ENCODE measurements around the gene VWA5B2. TPM values are rescaled to one million over a fixed set of nuclear protein-coding genes. Genes with fewer than 3 reads are reported as not detected.

The VWA5B2 gene
- not detected in 2 replicates for total RNA-seq (2014; rRNA removed; shearing (Covaris generic))

GRCh38 chr3:184229394-184230080, at the start of gene VWA5B2:
TSS of gene VWA5B2 (plus strand) at chr3:184229585. CDS start at chr3:184230529, 944 bp downstream.
- peak; percentile 83 for DNase-seq (ENCODE audit: low read depth)

DNA sequence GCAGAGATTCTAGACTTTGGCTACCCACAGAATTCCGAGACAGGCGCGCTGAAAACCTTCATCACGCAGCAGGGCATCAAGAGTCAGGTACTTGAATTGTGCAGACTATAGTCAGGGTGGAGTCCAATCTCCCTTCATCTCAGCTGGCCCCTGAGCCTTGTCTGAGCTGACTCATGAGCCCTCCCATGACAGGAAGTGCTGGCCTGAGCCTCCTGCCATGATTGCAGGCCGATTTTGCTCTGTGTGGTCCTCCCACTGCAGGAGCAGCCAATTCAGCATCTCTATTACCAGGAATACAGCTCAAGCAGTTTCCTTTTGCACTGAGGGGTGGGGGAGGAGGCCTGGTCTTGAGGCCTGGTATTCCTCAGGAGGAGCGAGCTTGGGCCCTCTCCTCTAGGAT, 49.2 kb upstream of the VWA5B2 start:
- peak; percentile 75 for DNase-seq (ENCODE audit: low read depth)

GRCh38 chr3:184181596-184181995, 47.8 kb upstream of the VWA5B2 start:
- no peak for DNase-seq (ENCODE audit: low read depth)

- no peak for DNase-seq (ENCODE audit: low read depth)
These were observed 45.7 kb upstream of the VWA5B2 start for GRCh38 chr3:184183679-184184078.

DNA sequence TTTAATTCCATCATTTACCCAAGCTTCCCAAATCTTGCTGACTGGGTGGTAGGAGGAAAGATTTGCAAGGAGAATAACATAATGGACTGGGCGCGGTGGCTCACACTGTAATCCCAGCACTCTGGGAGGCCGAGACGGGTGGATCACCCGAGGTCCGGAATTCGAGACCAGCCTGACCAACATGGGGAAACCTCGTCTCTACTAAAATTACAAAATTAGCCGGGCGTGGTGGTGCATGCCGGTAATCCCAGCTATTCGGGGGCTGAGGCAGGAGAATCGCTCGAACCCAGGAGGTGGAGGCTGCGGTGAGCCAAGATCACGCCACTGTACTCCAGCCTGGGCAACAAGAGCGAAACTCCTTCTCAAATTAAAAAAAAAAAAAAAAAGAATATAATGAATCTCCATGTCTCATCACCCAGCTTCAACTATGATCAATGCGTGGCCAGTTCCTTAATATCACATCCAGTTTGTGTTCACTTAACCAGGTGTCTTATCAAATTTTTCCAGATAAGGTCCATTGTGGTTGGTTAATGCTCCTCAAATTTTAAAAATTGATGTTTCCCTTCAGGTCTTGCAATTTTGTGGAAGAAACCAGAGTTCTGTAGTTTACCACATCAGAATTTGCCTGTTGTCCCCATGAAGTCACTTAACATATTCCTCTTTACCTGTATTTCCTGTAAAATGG, 44.7 kb upstream of the VWA5B2 start:
- no peak for DNase-seq (ENCODE audit: low read depth)

- DNase-seq (ENCODE audit: low read depth) = peak; percentile 100
These were observed 43.8 kb upstream of the VWA5B2 start for GRCh38 chr3:184185461-184186183.

GRCh38 chr3:184186184-184186901, 43.0 kb upstream of the VWA5B2 start, which contains the start of gene ABCF3:
TSS of gene ABCF3 (plus strand) at chr3:184186199. CDS start at chr3:184186208, 9 bp downstream.
- DNase-seq (ENCODE audit: low read depth) = peak; percentile 54

DNA sequence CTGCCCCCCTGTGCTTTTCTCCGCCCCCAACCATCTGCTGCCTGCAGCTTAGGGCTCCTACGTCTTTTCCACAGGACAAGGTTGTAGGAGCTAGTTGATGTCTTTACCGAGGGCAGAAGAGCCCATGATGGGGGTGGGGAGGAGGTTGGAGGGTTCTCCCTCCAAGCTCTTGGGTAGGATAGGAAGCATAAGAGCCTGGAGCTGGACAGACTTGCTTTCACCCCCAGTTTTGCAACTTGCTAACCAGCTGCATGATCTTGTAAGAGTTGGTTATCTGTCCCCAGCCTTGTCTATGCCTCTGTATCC, 42.5 kb upstream of the VWA5B2 start:
- no peak for DNase-seq (ENCODE audit: low read depth)

DNA sequence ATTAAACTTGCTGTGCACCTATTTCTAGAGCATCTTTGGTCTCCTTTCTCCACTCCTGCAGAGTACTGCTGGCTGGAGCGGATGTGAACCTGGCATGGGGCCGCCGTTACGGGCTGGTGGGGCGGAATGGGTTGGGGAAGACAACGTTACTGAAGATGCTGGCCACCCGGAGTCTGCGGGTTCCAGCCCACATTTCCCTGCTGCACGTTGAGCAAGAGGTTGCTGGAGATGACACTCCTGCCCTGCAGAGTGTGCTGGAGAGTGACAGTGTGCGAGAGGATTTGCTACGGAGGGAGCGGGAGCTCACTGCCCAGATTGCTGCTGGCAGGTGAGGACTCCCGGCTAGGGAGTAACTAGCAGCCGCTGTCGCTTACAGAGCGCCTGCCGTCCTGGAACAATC, 41.3 kb upstream of the VWA5B2 start:
- no peak for DNase-seq (ENCODE audit: low read depth)

DNA sequence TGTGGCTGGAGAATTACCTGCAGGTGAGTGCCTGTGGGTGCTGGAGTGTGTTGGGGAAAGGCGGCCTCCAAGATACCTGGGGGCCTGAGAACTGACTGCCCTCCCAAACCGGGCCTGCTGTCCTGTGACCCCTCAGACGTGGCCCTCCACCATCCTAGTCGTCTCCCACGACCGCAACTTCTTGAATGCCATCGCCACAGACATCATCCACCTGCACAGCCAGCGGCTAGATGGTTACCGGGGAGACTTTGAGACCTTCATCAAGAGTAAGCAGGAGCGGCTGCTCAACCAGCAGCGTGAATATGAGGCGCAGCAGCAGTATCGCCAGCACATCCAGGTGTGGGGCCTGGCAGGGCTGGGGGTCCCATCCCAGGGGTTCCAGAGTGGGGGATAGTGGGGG, 40.0 kb upstream of the VWA5B2 start:
- no peak for DNase-seq (ENCODE audit: low read depth)

DNA sequence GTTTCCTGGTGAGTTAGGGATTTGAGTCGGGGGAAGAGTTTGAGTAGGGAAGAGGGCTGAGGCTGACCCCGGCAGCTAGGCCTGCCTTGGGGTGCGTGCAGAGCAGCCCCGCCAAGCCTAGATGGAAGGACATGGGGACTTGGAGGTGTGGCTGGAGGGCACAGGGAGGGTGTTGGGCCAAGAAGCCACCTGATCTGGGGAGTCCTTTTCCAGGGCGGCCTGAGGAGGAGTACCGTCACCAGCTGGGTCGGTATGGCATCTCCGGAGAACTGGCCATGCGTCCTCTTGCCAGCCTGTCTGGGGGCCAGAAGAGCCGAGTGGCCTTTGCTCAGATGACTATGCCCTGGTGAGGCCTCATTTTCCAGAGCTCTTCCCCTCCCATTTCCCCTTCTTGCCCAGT, 36.5 kb upstream of the VWA5B2 start:
- DNase-seq (ENCODE audit: low read depth) = no peak

GRCh38 chr3:184193991-184194539, 35.3 kb upstream of the VWA5B2 start:
- no peak for DNase-seq (ENCODE audit: low read depth)

DNA sequence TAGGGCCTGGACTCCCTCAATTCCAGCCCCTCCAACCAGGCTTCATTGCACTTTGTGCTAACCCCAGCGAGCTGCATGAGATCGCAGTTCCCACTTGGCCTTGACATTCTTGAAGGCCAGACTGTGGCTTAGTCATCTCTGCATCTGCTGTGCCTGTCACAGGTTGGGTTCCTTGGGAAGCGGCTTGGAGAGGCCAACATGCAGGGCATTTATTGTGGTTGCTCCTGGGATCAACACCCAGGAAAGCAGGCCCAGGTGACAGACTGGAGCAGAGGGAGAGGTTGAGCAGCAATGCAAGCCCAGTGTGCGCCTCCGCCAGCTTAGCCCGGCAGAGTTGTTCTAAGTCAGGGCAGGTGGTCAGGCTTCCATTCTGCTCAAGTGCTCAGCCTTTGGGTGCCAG, 32.8 kb upstream of the VWA5B2 start:
- DNase-seq (ENCODE audit: low read depth) = no peak

GRCh38 chr3:184198509-184198908, 30.9 kb upstream of the VWA5B2 start:
- DNase-seq (ENCODE audit: low read depth) = no peak

- DNase-seq (ENCODE audit: low read depth) = no peak
These were observed 28.6 kb upstream of the VWA5B2 start for GRCh38 chr3:184200825-184201224.

- no peak for DNase-seq (ENCODE audit: low read depth)
These were observed 25.9 kb upstream of the VWA5B2 start for GRCh38 chr3:184203526-184203925.

GRCh38 chr3:184209146-184209923, 20.1 kb upstream of the VWA5B2 start:
- no peak for DNase-seq (ENCODE audit: low read depth)

GRCh38 chr3:184211297-184211696, 18.1 kb upstream of the VWA5B2 start:
- DNase-seq (ENCODE audit: low read depth) = no peak

GRCh38 chr3:184211718-184212117, 17.7 kb upstream of the VWA5B2 start:
- DNase-seq (ENCODE audit: low read depth) = no peak

- DNase-seq (ENCODE audit: low read depth) = no peak
These were observed 10.6 kb upstream of the VWA5B2 start for GRCh38 chr3:184218814-184219213.

DNA sequence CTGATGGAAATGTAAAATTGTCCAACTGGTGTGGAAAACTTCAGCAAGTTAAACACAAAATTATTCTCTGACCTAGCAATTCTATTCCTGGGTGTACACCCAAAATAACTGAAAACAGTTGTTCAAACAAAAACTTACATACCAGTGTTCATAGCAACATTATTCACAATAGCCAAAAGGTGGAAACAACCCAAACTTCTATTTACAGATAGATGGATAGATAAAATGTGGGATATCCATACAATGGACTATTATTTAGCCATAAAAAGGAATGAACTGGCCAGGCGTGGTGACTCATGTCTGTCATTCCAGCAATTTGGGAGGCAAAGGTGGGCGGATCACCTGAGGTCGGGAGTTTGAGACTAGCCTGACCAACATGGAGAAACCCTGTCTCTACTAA, 6.9 kb upstream of the VWA5B2 start:
- DNase-seq (ENCODE audit: low read depth) = no peak
